Measurements from ENCODE around the gene C1orf94.

Gene C1orf94

GRCh38 chr1:34165422-34165921 is 11.2 kb upstream of the C1orf94 start:
- Histone ChIP-seq H3K79me1 (ENCODE audit: low read length) (no peaks in the 10 kb centered on the region), H3K14ac (ENCODE audit: low read length) (no peak overlapping the region), H2AFZ (ENCODE audit: insufficient read depth, low read length, poor library complexity) (no peak overlapping the region), H3K4me1 (ENCODE audit: control insufficient read depth in 1 of 2, insufficient read depth in 2 of 2, low read length in 2 of 2) (peaks cover 17% of the 10 kb centered on the region in 2 experiments), H3K4me3 (ENCODE audit: low read depth, low read length) (no peak overlapping the region), H3K4me2 (ENCODE audit: low read length) (peak overlapping the region; percentile 90), H2BK5ac (ENCODE audit: low read depth, low read length, poor library complexity) (no peak overlapping the region), H2BK120ac (ENCODE audit: insufficient read depth, low read length, poor library complexity) (no peak overlapping the region), H4K8ac (ENCODE audit: low read depth, low read length) (no peak overlapping the region), H4K12ac (ENCODE audit: low read depth, low read length) (no peak overlapping the region), H3K18ac (ENCODE audit: low read length) (no peak overlapping the region), H4K91ac (ENCODE audit: low read depth, low read length) (no peak overlapping the region), H3K79me2 (ENCODE audit: control insufficient read depth, insufficient read depth, low read length, poor library complexity) (no peaks in the 10 kb centered on the region), H3K4ac (ENCODE audit: low read depth, low read length) (no peak overlapping the region), H3K9me3 (ENCODE audit: insufficient read depth, low read depth, low read length) (peaks cover 2% of the 10 kb centered on the region), H2BK12ac (ENCODE audit: low read length) (no peak overlapping the region), H3K27ac (ENCODE audit: low read depth, low read length) (no peak overlapping the region), H2AK5ac (ENCODE audit: low read length) (no peak overlapping the region), H3K27me3 (ENCODE audit: insufficient read depth, low read length) (peaks cover 42% of the 10 kb centered on the region), H3K9ac (ENCODE audit: low read length) (no peak overlapping the region), H3K23ac (ENCODE audit: low read length) (peak overlapping the region; percentile 73), H3K36me3 (ENCODE audit: control insufficient read depth in 1 of 2, insufficient read depth in 2 of 2, low read length in 2 of 2) (no peaks in the 10 kb centered on the region)
- no CpG with 5 or more reads among the region's 13 CpGs for WGBS (ENCODE audit: extremely low coverage, insufficient coverage, insufficient read length)
- no peak for DNase-seq

- no peak for DNase-seq
- WGBS (ENCODE audit: extremely low coverage, insufficient coverage, insufficient read length), result no CpG with 5 or more reads among the region's 27 CpGs
- H3K9me3 ChIP-seq (ENCODE audit: insufficient read depth, low read depth, low read length), result peaks cover 2% of the 10 kb centered on the region
- no peaks in the 10 kb centered on the region for H3K79me2 ChIP-seq (ENCODE audit: control insufficient read depth, insufficient read depth, low read length, poor library complexity)
- H3K23ac ChIP-seq (ENCODE audit: low read length), result no peak overlapping the region
- no peak overlapping the region for H2BK120ac ChIP-seq (ENCODE audit: insufficient read depth, low read length, poor library complexity)
- peaks cover 17% of the 10 kb centered on the region in 2 experiments for H3K4me1 ChIP-seq (ENCODE audit: control insufficient read depth in 1 of 2, insufficient read depth in 2 of 2, low read length in 2 of 2)
- no peak overlapping the region for H2BK12ac ChIP-seq (ENCODE audit: low read length)
- no peak overlapping the region for H3K27ac ChIP-seq (ENCODE audit: low read depth, low read length)
- H3K9ac ChIP-seq (ENCODE audit: low read length), result no peak overlapping the region
- no peak overlapping the region for H4K8ac ChIP-seq (ENCODE audit: low read depth, low read length)
- H4K91ac ChIP-seq (ENCODE audit: low read depth, low read length), result no peak overlapping the region
- no peak overlapping the region for H3K4me3 ChIP-seq (ENCODE audit: low read depth, low read length)
- H3K4me2 ChIP-seq (ENCODE audit: low read length), result peak overlapping the region; percentile 13
- H2AFZ ChIP-seq (ENCODE audit: insufficient read depth, low read length, poor library complexity), result no peak overlapping the region
- no peaks in the 10 kb centered on the region for H3K36me3 ChIP-seq (ENCODE audit: control insufficient read depth in 1 of 2, insufficient read depth in 2 of 2, low read length in 2 of 2)
- no peak overlapping the region for H2AK5ac ChIP-seq (ENCODE audit: low read length)
- no peaks in the 10 kb centered on the region for H3K79me1 ChIP-seq (ENCODE audit: low read length)
- peaks cover 42% of the 10 kb centered on the region for H3K27me3 ChIP-seq (ENCODE audit: insufficient read depth, low read length)
- H3K4ac ChIP-seq (ENCODE audit: low read depth, low read length), result no peak overlapping the region
- no peak overlapping the region for H3K14ac ChIP-seq (ENCODE audit: low read length)
- no peak overlapping the region for H3K18ac ChIP-seq (ENCODE audit: low read length)
- H4K12ac ChIP-seq (ENCODE audit: low read depth, low read length), result no peak overlapping the region
- no peak overlapping the region for H2BK5ac ChIP-seq (ENCODE audit: low read depth, low read length, poor library complexity)
These were observed 10.5 kb upstream of the C1orf94 start for GRCh38 chr1:34166191-34166624.

DNA sequence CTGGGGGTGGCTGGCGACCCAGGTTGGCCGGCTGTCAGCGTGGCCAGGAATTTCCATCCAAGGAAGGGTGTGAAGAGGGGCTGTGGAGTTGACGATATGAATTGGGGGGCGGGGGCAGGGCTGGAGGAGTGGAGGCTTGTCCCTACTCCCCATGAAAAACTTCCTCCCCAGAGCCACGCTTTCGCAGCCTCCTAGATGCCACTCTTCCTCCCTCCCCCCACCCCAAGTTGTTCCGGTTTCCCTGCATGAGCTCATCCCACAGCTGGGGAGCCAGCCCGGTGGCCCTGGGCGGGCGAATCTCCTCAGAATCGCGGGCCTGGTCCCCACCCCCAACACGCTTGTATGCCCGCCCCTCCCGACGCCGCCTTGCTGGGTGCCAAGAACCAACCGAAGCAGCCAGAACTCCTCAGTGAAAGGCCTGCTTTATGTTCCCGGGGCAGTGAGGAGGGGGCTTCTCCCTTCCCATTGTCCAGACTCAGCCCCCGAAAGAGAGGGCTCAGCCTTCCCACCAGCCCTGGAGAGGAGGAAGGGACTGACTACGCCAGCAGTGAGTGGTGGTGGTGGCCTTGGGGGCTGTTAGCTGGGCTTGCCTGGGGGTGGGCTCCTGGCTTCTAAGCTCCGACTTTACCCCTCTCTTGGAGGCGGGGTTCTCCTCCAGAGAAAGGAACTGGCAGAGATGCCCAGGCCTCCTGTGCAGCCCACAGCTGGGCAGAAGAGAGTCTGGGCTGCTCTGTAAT is 9.9 kb upstream of the C1orf94 start:
- no peak overlapping the region for H3K14ac ChIP-seq (ENCODE audit: low read length)
- H3K18ac ChIP-seq (ENCODE audit: low read length), result no peak overlapping the region
- WGBS (ENCODE audit: extremely low coverage, insufficient coverage, insufficient read length), result no CpG with 5 or more reads among the region's 24 CpGs
- H3K79me1 ChIP-seq (ENCODE audit: low read length), result no peaks in the 10 kb centered on the region
- H2AFZ ChIP-seq (ENCODE audit: insufficient read depth, low read length, poor library complexity), result no peak overlapping the region
- H2AK5ac ChIP-seq (ENCODE audit: low read length), result no peak overlapping the region
- DNase-seq, result no peak
- no peak overlapping the region for H4K12ac ChIP-seq (ENCODE audit: low read depth, low read length)
- no peak overlapping the region for H3K4me3 ChIP-seq (ENCODE audit: low read depth, low read length)
- H3K23ac ChIP-seq (ENCODE audit: low read length), result no peak overlapping the region
- H3K79me2 ChIP-seq (ENCODE audit: control insufficient read depth, insufficient read depth, low read length, poor library complexity), result no peaks in the 10 kb centered on the region
- H3K9me3 ChIP-seq (ENCODE audit: insufficient read depth, low read depth, low read length), result peaks cover 2% of the 10 kb centered on the region
- no peak overlapping the region for H3K9ac ChIP-seq (ENCODE audit: low read length)
- H3K4me1 ChIP-seq (ENCODE audit: control insufficient read depth in 1 of 2, insufficient read depth in 2 of 2, low read length in 2 of 2), result peaks cover 17% of the 10 kb centered on the region in 2 experiments
- H3K27ac ChIP-seq (ENCODE audit: low read depth, low read length), result no peak overlapping the region
- no peaks in the 10 kb centered on the region for H3K36me3 ChIP-seq (ENCODE audit: control insufficient read depth in 1 of 2, insufficient read depth in 2 of 2, low read length in 2 of 2)
- peaks cover 42% of the 10 kb centered on the region for H3K27me3 ChIP-seq (ENCODE audit: insufficient read depth, low read length)
- H4K8ac ChIP-seq (ENCODE audit: low read depth, low read length), result no peak overlapping the region
- no peak overlapping the region for H4K91ac ChIP-seq (ENCODE audit: low read depth, low read length)
- no peak overlapping the region for H2BK120ac ChIP-seq (ENCODE audit: insufficient read depth, low read length, poor library complexity)
- no peak overlapping the region for H3K4ac ChIP-seq (ENCODE audit: low read depth, low read length)
- no peak overlapping the region for H2BK12ac ChIP-seq (ENCODE audit: low read length)
- no peak overlapping the region for H2BK5ac ChIP-seq (ENCODE audit: low read depth, low read length, poor library complexity)
- H3K4me2 ChIP-seq (ENCODE audit: low read length), result peak overlapping the region; percentile 13

DNA sequence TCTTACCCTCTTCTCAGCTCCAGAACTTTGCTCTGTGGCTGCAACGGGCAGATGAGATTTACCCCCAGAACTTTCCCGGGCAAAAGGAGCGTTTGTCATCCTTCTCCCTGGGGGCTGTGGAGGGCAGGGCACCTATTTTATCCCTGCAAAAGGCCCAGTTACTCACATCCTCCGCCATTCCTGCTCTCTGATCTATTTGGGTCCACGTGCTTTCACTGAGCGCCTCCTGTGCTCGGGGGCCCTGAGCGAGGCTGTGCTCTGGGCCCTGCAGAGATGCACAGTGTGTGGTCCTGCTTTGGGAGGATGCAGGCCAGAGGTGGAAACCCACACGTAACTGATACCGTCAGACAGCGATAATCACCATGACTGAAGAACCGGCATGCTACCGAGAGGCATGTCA is 9.3 kb upstream of the C1orf94 start:
- Histone ChIP-seq H3K23ac (ENCODE audit: low read length) (no peak overlapping the region), H3K79me1 (ENCODE audit: low read length) (no peaks in the 10 kb centered on the region), H4K91ac (ENCODE audit: low read depth, low read length) (no peak overlapping the region), H2BK120ac (ENCODE audit: insufficient read depth, low read length, poor library complexity) (no peak overlapping the region), H2AFZ (ENCODE audit: insufficient read depth, low read length, poor library complexity) (no peak overlapping the region), H3K27ac (ENCODE audit: low read depth, low read length) (no peak overlapping the region), H4K8ac (ENCODE audit: low read depth, low read length) (no peak overlapping the region), H4K12ac (ENCODE audit: low read depth, low read length) (no peak overlapping the region), H2AK5ac (ENCODE audit: low read length) (no peak overlapping the region), H3K79me2 (ENCODE audit: control insufficient read depth, insufficient read depth, low read length, poor library complexity) (no peaks in the 10 kb centered on the region), H3K4ac (ENCODE audit: low read depth, low read length) (no peak overlapping the region), H3K4me3 (ENCODE audit: low read depth, low read length) (no peak overlapping the region), H3K9me3 (ENCODE audit: insufficient read depth, low read depth, low read length) (peaks cover 2% of the 10 kb centered on the region), H2BK5ac (ENCODE audit: low read depth, low read length, poor library complexity) (no peak overlapping the region), H3K4me1 (ENCODE audit: control insufficient read depth in 1 of 2, insufficient read depth in 2 of 2, low read length in 2 of 2) (peaks cover 17% of the 10 kb centered on the region in 2 experiments), H2BK12ac (ENCODE audit: low read length) (no peak overlapping the region), H3K9ac (ENCODE audit: low read length) (no peak overlapping the region), H3K27me3 (ENCODE audit: insufficient read depth, low read length) (peaks cover 42% of the 10 kb centered on the region), H3K36me3 (ENCODE audit: control insufficient read depth in 1 of 2, insufficient read depth in 2 of 2, low read length in 2 of 2) (no peaks in the 10 kb centered on the region), H3K14ac (ENCODE audit: low read length) (no peak overlapping the region), H3K4me2 (ENCODE audit: low read length) (no peak overlapping the region), H3K18ac (ENCODE audit: low read length) (no peak overlapping the region)
- WGBS (ENCODE audit: extremely low coverage, insufficient coverage, insufficient read length), result no CpG with 5 or more reads among the region's 13 CpGs
- peak in 1 of 2 donors; percentile 7 for DNase-seq

All from trophoblast cell (in vitro differentiated cells and primary cell).